KMS-11 (cell line): ENCODE results near the gene PRKCE.

Experiments
- H2AFZ ChIP-seq: fragments of 200-600 bp; sonication (generic); 2 replicates; pipeline ENCODE4 v1.6.1; 2016; ENCODE audit warnings: antibody characterized with exemption, mixed run types, low read depth
- H3K27ac ChIP-seq: fragments of 200-600 bp; sonication (generic); 2 replicates; pipeline ENCODE4 v1.6.1; 2016; ENCODE audit warnings: mild to moderate bottlenecking, mixed run types
- H3K27me3 ChIP-seq: fragments of 200-600 bp; sonication (generic); 2 replicates; pipeline ENCODE4 v1.6.1; 2017; ENCODE audit warnings: mild to moderate bottlenecking, low read depth, mixed run types, moderate library complexity; ENCODE audit not compliant: insufficient read depth
- H3K36me3 ChIP-seq: fragments of 200-600 bp; sonication (generic); 2 replicates; pipeline ENCODE4 v1.6.1; 2017; ENCODE audit warnings: mild to moderate bottlenecking, mixed run types; ENCODE audit not compliant: insufficient read depth
- H3K4me1 ChIP-seq: fragments of 200-600 bp; sonication (generic); 2 replicates; pipeline ENCODE4 v1.6.1; 2016; ENCODE audit warnings: mild to moderate bottlenecking, low read depth, mixed run types; ENCODE audit not compliant: poor library complexity, severe bottlenecking
- H3K4me2 ChIP-seq: fragments of 200-600 bp; sonication (generic); 2 replicates; pipeline ENCODE4 v1.7.0; 2016; ENCODE audit warnings: mild to moderate bottlenecking, mixed run types
- H3K4me3 ChIP-seq: fragments of 200-600 bp; sonication (generic); IDR thresholded peaks from 2 replicates; pipeline ENCODE4 v1.6.1; 2017; ENCODE audit warnings: low read depth, low read length, mixed read lengths; ENCODE audit not compliant: insufficient read depth
- H3K79me2 ChIP-seq: fragments of 200-600 bp; sonication (generic); 2 replicates; pipeline ENCODE4 v1.6.1; 2016; ENCODE audit warnings: low read depth, mixed run types; ENCODE audit not compliant: insufficient read depth
- H3K9ac ChIP-seq: fragments of 200-600 bp; sonication (generic); 2 replicates; pipeline ENCODE4 v1.6.1; 2016; ENCODE audit warnings: mild to moderate bottlenecking, mixed run types
- H4K20me1 ChIP-seq: fragments of 200-600 bp; sonication (generic); 2 replicates; pipeline ENCODE4 v1.6.1; 2016; ENCODE audit warnings: mild to moderate bottlenecking, mixed run types; ENCODE audit not compliant: insufficient read depth
- TF ChIP-seq, protein P1 (sequence below): fragments of 200-600 bp; sonication (generic); conservative IDR thresholded peaks from 2 replicates; pipeline ENCODE4 v1.6.1; 2017; ENCODE audit warnings: low read depth, mild to moderate bottlenecking, antibody characterized with exemption, low read length, moderate library complexity, mixed read lengths

PRKCE gene

GRCh38 chr2:45852450-45853150 is 201.1 kb downstream of the PRKCE start:
- H2AFZ ChIP-seq = no peak overlapping the region
- no peak overlapping the region for H3K9ac ChIP-seq
- H3K4me2 ChIP-seq = no peak overlapping the region
- H3K36me3 ChIP-seq = no peaks in the 10 kb centered on the region
- no peaks in the 10 kb centered on the region for H3K4me1 ChIP-seq
- H3K4me3 ChIP-seq = no peak overlapping the region
- TF ChIP-seq, protein P1, sequence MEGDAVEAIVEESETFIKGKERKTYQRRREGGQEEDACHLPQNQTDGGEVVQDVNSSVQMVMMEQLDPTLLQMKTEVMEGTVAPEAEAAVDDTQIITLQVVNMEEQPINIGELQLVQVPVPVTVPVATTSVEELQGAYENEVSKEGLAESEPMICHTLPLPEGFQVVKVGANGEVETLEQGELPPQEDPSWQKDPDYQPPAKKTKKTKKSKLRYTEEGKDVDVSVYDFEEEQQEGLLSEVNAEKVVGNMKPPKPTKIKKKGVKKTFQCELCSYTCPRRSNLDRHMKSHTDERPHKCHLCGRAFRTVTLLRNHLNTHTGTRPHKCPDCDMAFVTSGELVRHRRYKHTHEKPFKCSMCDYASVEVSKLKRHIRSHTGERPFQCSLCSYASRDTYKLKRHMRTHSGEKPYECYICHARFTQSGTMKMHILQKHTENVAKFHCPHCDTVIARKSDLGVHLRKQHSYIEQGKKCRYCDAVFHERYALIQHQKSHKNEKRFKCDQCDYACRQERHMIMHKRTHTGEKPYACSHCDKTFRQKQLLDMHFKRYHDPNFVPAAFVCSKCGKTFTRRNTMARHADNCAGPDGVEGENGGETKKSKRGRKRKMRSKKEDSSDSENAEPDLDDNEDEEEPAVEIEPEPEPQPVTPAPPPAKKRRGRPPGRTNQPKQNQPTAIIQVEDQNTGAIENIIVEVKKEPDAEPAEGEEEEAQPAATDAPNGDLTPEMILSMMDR = no peak
- no peaks in the 10 kb centered on the region for H3K27me3 ChIP-seq
- H3K79me2 ChIP-seq = no peaks in the 10 kb centered on the region
- no peaks in the 10 kb centered on the region for H4K20me1 ChIP-seq
- no peak overlapping the region for H3K27ac ChIP-seq

DNA sequence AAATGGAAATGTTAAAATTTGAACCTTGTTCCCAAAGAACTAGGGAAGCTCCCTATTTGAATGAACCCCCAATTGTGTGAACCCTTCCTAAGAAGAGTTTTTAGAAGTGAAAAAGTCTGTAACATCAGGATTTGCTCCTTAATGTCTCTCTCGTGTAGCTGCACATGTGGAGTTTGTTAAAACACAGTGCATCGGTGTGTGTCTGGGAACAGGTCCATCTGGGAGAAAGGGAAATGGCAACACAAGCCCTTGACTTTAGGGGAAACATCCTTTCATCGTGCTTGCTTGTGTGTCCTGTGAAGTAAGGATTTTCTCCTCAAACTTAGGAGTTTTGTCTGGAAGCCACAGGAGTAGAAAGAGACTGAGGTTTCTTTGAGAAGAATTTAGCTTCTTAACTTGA is 203.9 kb downstream of the PRKCE start:
- H3K4me1 ChIP-seq = no peaks in the 10 kb centered on the region
- H3K79me2 ChIP-seq = no peaks in the 10 kb centered on the region
- no peak overlapping the region for H2AFZ ChIP-seq
- H4K20me1 ChIP-seq = no peaks in the 10 kb centered on the region
- no peaks in the 10 kb centered on the region for H3K36me3 ChIP-seq
- no peak overlapping the region for H3K4me2 ChIP-seq
- no peak overlapping the region for H3K4me3 ChIP-seq
- H3K27ac ChIP-seq = no peak overlapping the region
- no peaks in the 10 kb centered on the region for H3K27me3 ChIP-seq
- TF ChIP-seq, protein P1 = no peak
- no peak overlapping the region for H3K9ac ChIP-seq

- Histone ChIP-seq H3K4me2 (no peak overlapping the region), H4K20me1 (no peaks in the 10 kb centered on the region), H3K9ac (no peak overlapping the region), H2AFZ (no peak overlapping the region), H3K4me3 (no peak overlapping the region), H3K27me3 (no peaks in the 10 kb centered on the region), H3K27ac (no peak overlapping the region), H3K36me3 (no peaks in the 10 kb centered on the region), H3K4me1 (no peaks in the 10 kb centered on the region), H3K79me2 (no peaks in the 10 kb centered on the region)
- TF ChIP-seq, protein P1 = no peak
These were observed 205.2 kb downstream of the PRKCE start for GRCh38 chr2:45856391-45857274.

DNA sequence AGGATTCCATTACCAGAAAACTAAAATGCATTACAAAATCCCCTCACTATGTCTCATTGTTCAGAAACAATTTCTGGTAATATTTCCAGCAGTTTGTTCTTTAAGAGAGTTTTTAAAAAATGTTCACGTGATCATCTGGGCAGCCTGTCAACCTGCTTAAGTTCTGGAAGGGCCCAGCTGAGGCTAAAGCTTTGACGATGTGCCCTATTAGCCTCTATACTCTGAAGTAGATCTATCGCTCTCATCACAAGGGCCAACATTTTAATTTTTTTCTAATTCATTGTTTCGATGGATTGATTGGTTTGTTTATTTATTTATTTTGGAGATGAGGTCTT is 205.8 kb downstream of the PRKCE start:
- Histone ChIP-seq H3K4me1 (no peaks in the 10 kb centered on the region), H3K79me2 (no peaks in the 10 kb centered on the region), H2AFZ (no peak overlapping the region), H3K27me3 (no peaks in the 10 kb centered on the region), H3K27ac (no peak overlapping the region), H3K4me2 (no peak overlapping the region), H4K20me1 (no peaks in the 10 kb centered on the region), H3K9ac (no peak overlapping the region), H3K4me3 (no peak overlapping the region), H3K36me3 (no peaks in the 10 kb centered on the region)
- TF ChIP-seq, protein P1 = no peak
